Erythroblast (primary cell): ENCODE results near the gene PGM3.

Experiments
- GATA1 ChIP-seq: IDR thresholded peaks from 2 replicates; pipeline ENCODE4 v1.6.1; 2011; ENCODE audit warnings: low read depth, mild to moderate bottlenecking, control low read depth, low read length, moderate library complexity
- POLR2A ChIP-seq: IDR thresholded peaks from 2 replicates; pipeline ENCODE4 v1.6.1; 2011; ENCODE audit warnings: mild to moderate bottlenecking, low read length

DNA sequence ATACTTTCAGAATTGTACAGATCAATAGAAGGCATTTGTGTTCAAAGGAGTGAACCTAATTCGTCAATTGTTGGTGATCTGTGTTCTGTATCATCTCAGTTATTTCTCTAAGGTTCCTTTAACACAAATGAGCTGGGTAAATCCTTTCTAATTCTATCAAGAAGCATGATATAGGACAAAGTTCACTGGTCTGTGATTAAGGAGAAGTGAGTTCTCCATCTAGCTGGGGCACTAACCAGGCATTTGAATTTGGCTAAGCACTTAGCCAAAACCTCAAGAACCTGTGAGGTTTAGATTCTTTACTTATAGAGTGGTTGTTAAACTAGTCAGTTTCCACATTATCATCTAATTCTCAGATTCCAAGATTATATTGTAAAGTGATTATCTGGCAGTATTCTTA is 75.3 kb downstream of the PGM3 start:
- no peak for TF ChIP-seq POLR2A
- TF ChIP-seq GATA1 = no peak
